Measurements from ENCODE around the gene SPATA2L.

SPATA2L gene

GRCh38 chr16:89729293-89729692 lies 27.8 kb upstream of the SPATA2L start:
- no peak for DNase-seq (ENCODE audit: low read depth in 2 of 2)

- no peak for DNase-seq (ENCODE audit: low read depth in 2 of 2)
These were observed 26.1 kb upstream of the SPATA2L start for GRCh38 chr16:89727406-89728120.

- peak; percentile 73 to 77 for DNase-seq (ENCODE audit: low read depth in 2 of 2)
These were observed 22.1 kb upstream of the SPATA2L start for GRCh38 chr16:89723279-89724250.

GRCh38 chr16:89722392-89723278 lies 21.1 kb upstream of the SPATA2L start:
- peak; percentile 58 for DNase-seq (ENCODE audit: low read depth in 2 of 2)

GRCh38 chr16:89721546-89722391 lies 20.3 kb upstream of the SPATA2L start:
- peak; percentile 72 to 73 for DNase-seq (ENCODE audit: low read depth in 2 of 2)

GRCh38 chr16:89720813-89721545 lies 19.5 kb upstream of the SPATA2L start, which contains the start of the genes VPS9D1 and ZNF276:
Gene VPS9D1, minus strand, starts transcription at chr16:89720898. Its CDS starts 37 bp downstream, at chr16:89720861.
Gene ZNF276, plus strand, starts transcription at chr16:89721537. Its CDS starts 104 bp downstream, at chr16:89721641.
- DNase-seq (ENCODE audit: low read depth in 2 of 2), result peak; percentile 76 to 78

GRCh38 chr16:89720551-89720812 lies 19.0 kb upstream of the SPATA2L start:
- no peak for DNase-seq (ENCODE audit: low read depth in 2 of 2)

- no peak for DNase-seq (ENCODE audit: low read depth in 2 of 2)
These were observed 16.4 kb upstream of the SPATA2L start for GRCh38 chr16:89717688-89718505.

GRCh38 chr16:89716916-89717687 lies 15.6 kb upstream of the SPATA2L start:
- no peak for DNase-seq (ENCODE audit: low read depth in 2 of 2)

- DNase-seq (ENCODE audit: low read depth in 2 of 2), result no peak
These were observed 15.0 kb upstream of the SPATA2L start for GRCh38 chr16:89716493-89716892.

GRCh38 chr16:89712274-89712781 lies 10.8 kb upstream of the SPATA2L start:
- DNase-seq (ENCODE audit: low read depth in 2 of 2), result no peak

- peak in 1 of 2 donors; percentile 65 for DNase-seq (ENCODE audit: low read depth in 2 of 2)
These were observed 10.2 kb upstream of the SPATA2L start for GRCh38 chr16:89711601-89712273.

- DNase-seq (ENCODE audit: low read depth in 2 of 2), result no peak
These were observed 9.4 kb upstream of the SPATA2L start for GRCh38 chr16:89710709-89711564.

GRCh38 chr16:89709716-89710432 lies 8.4 kb upstream of the SPATA2L start:
- DNase-seq (ENCODE audit: low read depth in 2 of 2), result no peak

- no peak for DNase-seq (ENCODE audit: low read depth in 2 of 2)
These were observed 7.7 kb upstream of the SPATA2L start for GRCh38 chr16:89709166-89709565.

- DNase-seq (ENCODE audit: low read depth in 2 of 2), result no peak
These were observed 7.0 kb upstream of the SPATA2L start for GRCh38 chr16:89708481-89708931.
